Measurements from ENCODE around the gene RAB35.

RAB35 gene

GRCh38 chr12:120062976-120063579 lies 53.5 kb downstream of the RAB35 start:
- Histone ChIP-seq H3K9ac (ENCODE audit: low read depth, low read length) (no peak overlapping the region), H3K4me2 (ENCODE audit: low read length) (no peak overlapping the region), H3K27me3 (ENCODE audit: control insufficient read depth, insufficient read depth, low read length) (peaks cover 75% of the 10 kb centered on the region), H3K9me3 (replicated peaks; ENCODE audit: low read length) (no peaks in the 10 kb centered on the region), H3K36me3 (ENCODE audit: insufficient read depth, low read length) (no peaks in the 10 kb centered on the region), H3K4me3 (ENCODE audit: low read length) (no peak overlapping the region), H3K4me1 (ENCODE audit: control insufficient read depth, insufficient read depth, low read length) (no peaks in the 10 kb centered on the region)

DNA sequence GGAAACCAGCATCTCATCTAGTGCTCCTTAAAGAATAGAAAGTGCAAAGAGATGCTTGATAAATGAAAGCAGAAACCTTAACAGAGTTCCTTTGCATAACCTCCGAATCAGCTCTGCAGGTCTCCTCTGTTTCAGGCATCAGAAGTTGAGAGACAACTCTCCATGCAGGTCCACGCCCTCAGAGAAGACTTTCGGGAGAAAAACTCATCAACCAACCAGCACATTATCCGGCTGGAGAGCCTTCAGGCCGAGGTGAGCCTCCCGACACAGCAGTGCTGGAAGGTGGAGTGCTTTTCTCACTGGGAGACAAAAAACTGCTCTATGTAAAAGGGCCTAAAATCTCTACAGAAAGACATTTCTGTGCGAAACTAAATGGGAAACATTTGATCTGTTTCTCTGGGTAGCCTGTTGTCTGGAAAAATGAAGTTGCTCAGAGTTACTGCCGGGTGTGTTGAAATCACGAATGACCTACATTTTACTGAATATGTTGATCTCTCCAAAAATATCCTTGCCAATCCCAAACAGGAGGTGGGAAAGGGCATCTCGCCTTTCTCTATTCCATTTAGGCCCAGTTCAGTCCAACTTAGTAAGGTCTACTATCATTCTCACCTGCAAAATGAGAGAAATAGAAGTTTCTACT lies 54.9 kb downstream of the RAB35 start:
- Histone ChIP-seq H3K4me3 (ENCODE audit: low read length) (no peak overlapping the region), H3K4me2 (ENCODE audit: low read length) (no peak overlapping the region), H3K9me3 (replicated peaks; ENCODE audit: low read length) (no peaks in the 10 kb centered on the region), H3K36me3 (ENCODE audit: insufficient read depth, low read length) (no peaks in the 10 kb centered on the region), H3K27me3 (ENCODE audit: control insufficient read depth, insufficient read depth, low read length) (peaks cover 69% of the 10 kb centered on the region), H3K9ac (ENCODE audit: low read depth, low read length) (no peak overlapping the region), H3K4me1 (ENCODE audit: control insufficient read depth, insufficient read depth, low read length) (no peaks in the 10 kb centered on the region)

- no peak overlapping the region for H3K4me2 ChIP-seq (ENCODE audit: low read length)
- no peaks in the 10 kb centered on the region for H3K4me1 ChIP-seq (ENCODE audit: control insufficient read depth, insufficient read depth, low read length)
These were observed 55.8 kb downstream of the RAB35 start for GRCh38 chr12:120060717-120061116.

DNA sequence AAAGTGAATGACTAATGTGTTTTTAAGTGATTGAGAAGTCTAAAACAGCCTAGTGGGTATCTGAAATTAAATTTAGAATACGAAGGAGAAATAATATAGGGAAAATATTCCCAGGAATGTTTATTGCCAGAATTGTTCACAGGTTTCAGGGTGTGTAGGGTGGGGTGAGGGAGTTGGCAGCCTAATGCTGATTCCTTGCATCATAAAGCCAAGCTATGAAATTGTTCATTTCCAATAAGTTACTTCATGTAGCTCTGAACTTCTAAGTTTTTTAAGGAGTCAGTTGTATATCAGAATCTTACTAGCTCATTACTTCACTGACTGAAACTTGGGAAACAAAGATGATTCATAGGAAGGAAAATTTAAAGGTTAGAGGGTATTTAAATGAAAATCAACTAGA lies 56.4 kb downstream of the RAB35 start:
- H3K36me3 ChIP-seq (ENCODE audit: insufficient read depth, low read length): no peaks in the 10 kb centered on the region
- H3K4me3 ChIP-seq (ENCODE audit: low read length): no peak overlapping the region
- no peaks in the 10 kb centered on the region for H3K4me1 ChIP-seq (ENCODE audit: control insufficient read depth, insufficient read depth, low read length)
- H3K9ac ChIP-seq (ENCODE audit: low read depth, low read length): no peak overlapping the region
- no peaks in the 10 kb centered on the region for H3K9me3 ChIP-seq (replicated peaks; ENCODE audit: low read length)
- peaks cover 54% of the 10 kb centered on the region for H3K27me3 ChIP-seq (ENCODE audit: control insufficient read depth, insufficient read depth, low read length)
- no peak overlapping the region for H3K4me2 ChIP-seq (ENCODE audit: low read length)

More at GRCh38 chr12:120060717-120061116, 55.8 kb downstream of the RAB35 start:
- Histone ChIP-seq H3K9me3 (replicated peaks; ENCODE audit: low read length) (no peaks in the 10 kb centered on the region), H3K9ac (ENCODE audit: low read depth, low read length) (no peak overlapping the region), H3K36me3 (ENCODE audit: insufficient read depth, low read length) (no peaks in the 10 kb centered on the region), H3K4me3 (ENCODE audit: low read length) (no peak overlapping the region), H3K27me3 (ENCODE audit: control insufficient read depth, insufficient read depth, low read length) (peaks cover 59% of the 10 kb centered on the region)

GRCh38 chr12:120056739-120057138 lies 59.8 kb downstream of the RAB35 start:
- peaks cover 22% of the 10 kb centered on the region for H3K27me3 ChIP-seq (ENCODE audit: control insufficient read depth, insufficient read depth, low read length)
- H3K4me3 ChIP-seq (ENCODE audit: low read length): no peak overlapping the region
- H3K36me3 ChIP-seq (ENCODE audit: insufficient read depth, low read length): no peaks in the 10 kb centered on the region
- no peak overlapping the region for H3K4me2 ChIP-seq (ENCODE audit: low read length)
- no peak overlapping the region for H3K9ac ChIP-seq (ENCODE audit: low read depth, low read length)
- no peaks in the 10 kb centered on the region for H3K9me3 ChIP-seq (replicated peaks; ENCODE audit: low read length)
- no peaks in the 10 kb centered on the region for H3K4me1 ChIP-seq (ENCODE audit: control insufficient read depth, insufficient read depth, low read length)

GRCh38 chr12:120055231-120056000 lies 61.1 kb downstream of the RAB35 start:
- no peaks in the 10 kb centered on the region for H3K4me1 ChIP-seq (ENCODE audit: control insufficient read depth, insufficient read depth, low read length)

DNA sequence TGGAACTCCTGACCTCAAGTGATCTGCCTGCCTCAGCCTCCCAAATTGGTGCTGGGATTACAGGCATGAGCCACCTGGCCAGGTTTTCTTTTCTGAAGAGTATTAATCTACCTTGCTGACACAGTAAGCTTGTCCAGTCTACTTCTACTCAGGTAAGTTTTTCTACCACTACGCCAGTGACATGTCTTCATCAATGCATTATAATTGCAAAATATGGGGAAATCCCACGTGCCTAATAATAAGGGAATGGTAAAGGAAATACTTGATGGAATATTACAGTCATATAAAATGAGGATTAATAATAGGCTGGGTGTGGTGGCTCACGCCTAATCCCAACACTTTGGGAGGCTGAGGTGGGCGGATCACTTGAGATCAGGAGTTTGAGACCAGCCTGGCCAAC lies 62.3 kb downstream of the RAB35 start:
- Histone ChIP-seq H3K27me3 (ENCODE audit: control insufficient read depth, insufficient read depth, low read length) (peaks cover 11% of the 10 kb centered on the region), H3K4me1 (ENCODE audit: control insufficient read depth, insufficient read depth, low read length) (no peaks in the 10 kb centered on the region), H3K9me3 (replicated peaks; ENCODE audit: low read length) (no peaks in the 10 kb centered on the region), H3K36me3 (ENCODE audit: insufficient read depth, low read length) (no peaks in the 10 kb centered on the region), H3K4me2 (ENCODE audit: low read length) (no peak overlapping the region), H3K4me3 (ENCODE audit: low read length) (no peak overlapping the region), H3K9ac (ENCODE audit: low read depth, low read length) (no peak overlapping the region)

More at GRCh38 chr12:120055231-120056000, 61.1 kb downstream of the RAB35 start:
- H3K9ac ChIP-seq (ENCODE audit: low read depth, low read length): no peak overlapping the region
- no peaks in the 10 kb centered on the region for H3K9me3 ChIP-seq (replicated peaks; ENCODE audit: low read length)
- H3K4me3 ChIP-seq (ENCODE audit: low read length): no peak overlapping the region
- no peak overlapping the region for H3K4me2 ChIP-seq (ENCODE audit: low read length)
- H3K27me3 ChIP-seq (ENCODE audit: control insufficient read depth, insufficient read depth, low read length): peaks cover 10% of the 10 kb centered on the region
- no peaks in the 10 kb centered on the region for H3K36me3 ChIP-seq (ENCODE audit: insufficient read depth, low read length)

GRCh38 chr12:120051535-120051934 lies 65.0 kb downstream of the RAB35 start:
- peaks cover 26% of the 10 kb centered on the region for H3K27me3 ChIP-seq (ENCODE audit: control insufficient read depth, insufficient read depth, low read length)
- no peaks in the 10 kb centered on the region for H3K4me1 ChIP-seq (ENCODE audit: control insufficient read depth, insufficient read depth, low read length)
- H3K4me2 ChIP-seq (ENCODE audit: low read length): no peak overlapping the region
- no peaks in the 10 kb centered on the region for H3K9me3 ChIP-seq (replicated peaks; ENCODE audit: low read length)
- no peak overlapping the region for H3K9ac ChIP-seq (ENCODE audit: low read depth, low read length)
- no peak overlapping the region for H3K4me3 ChIP-seq (ENCODE audit: low read length)
- H3K36me3 ChIP-seq (ENCODE audit: insufficient read depth, low read length): no peaks in the 10 kb centered on the region

GRCh38 chr12:120049426-120049825 lies 67.1 kb downstream of the RAB35 start:
- peaks cover 26% of the 10 kb centered on the region for H3K27me3 ChIP-seq (ENCODE audit: control insufficient read depth, insufficient read depth, low read length)
- no peaks in the 10 kb centered on the region for H3K36me3 ChIP-seq (ENCODE audit: insufficient read depth, low read length)
- no peak overlapping the region for H3K4me2 ChIP-seq (ENCODE audit: low read length)
- H3K4me1 ChIP-seq (ENCODE audit: control insufficient read depth, insufficient read depth, low read length): no peaks in the 10 kb centered on the region
- H3K9ac ChIP-seq (ENCODE audit: low read depth, low read length): no peak overlapping the region
- H3K9me3 ChIP-seq (replicated peaks; ENCODE audit: low read length): no peaks in the 10 kb centered on the region
- no peak overlapping the region for H3K4me3 ChIP-seq (ENCODE audit: low read length)

GRCh38 chr12:120048263-120048662 lies 68.3 kb downstream of the RAB35 start:
- Histone ChIP-seq H3K4me2 (ENCODE audit: low read length) (no peak overlapping the region), H3K9me3 (replicated peaks; ENCODE audit: low read length) (no peaks in the 10 kb centered on the region), H3K36me3 (ENCODE audit: insufficient read depth, low read length) (no peaks in the 10 kb centered on the region)

DNA sequence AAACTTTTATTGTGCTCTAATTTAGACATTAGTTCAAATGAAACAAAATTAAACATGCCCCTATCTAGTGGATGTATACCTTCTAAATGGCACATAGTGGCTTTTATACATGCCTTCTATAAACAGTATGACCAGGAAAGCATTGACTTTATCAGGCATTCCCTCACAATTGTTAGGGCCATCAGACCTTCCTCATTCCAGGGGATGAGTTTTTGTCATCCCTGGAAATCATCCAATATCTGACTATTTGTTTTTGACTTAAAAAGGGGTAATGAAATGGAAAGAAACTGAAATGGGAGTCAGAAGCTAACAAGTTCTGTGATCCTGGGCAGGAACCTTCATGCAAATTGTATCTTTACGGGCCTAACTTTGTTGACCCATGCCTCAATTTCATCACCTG lies 69.5 kb downstream of the RAB35 start:
- Histone ChIP-seq H3K36me3 (ENCODE audit: insufficient read depth, low read length) (no peaks in the 10 kb centered on the region), H3K4me2 (ENCODE audit: low read length) (no peak overlapping the region), H3K9ac (ENCODE audit: low read depth, low read length) (no peak overlapping the region), H3K27me3 (ENCODE audit: control insufficient read depth, insufficient read depth, low read length) (peaks cover 44% of the 10 kb centered on the region), H3K4me3 (ENCODE audit: low read length) (no peak overlapping the region), H3K9me3 (replicated peaks; ENCODE audit: low read length) (no peaks in the 10 kb centered on the region), H3K4me1 (ENCODE audit: control insufficient read depth, insufficient read depth, low read length) (no peaks in the 10 kb centered on the region)

More at GRCh38 chr12:120048263-120048662, 68.3 kb downstream of the RAB35 start:
- H3K27me3 ChIP-seq (ENCODE audit: control insufficient read depth, insufficient read depth, low read length): peaks cover 35% of the 10 kb centered on the region
- H3K4me1 ChIP-seq (ENCODE audit: control insufficient read depth, insufficient read depth, low read length): no peaks in the 10 kb centered on the region
- no peak overlapping the region for H3K9ac ChIP-seq (ENCODE audit: low read depth, low read length)
- H3K4me3 ChIP-seq (ENCODE audit: low read length): no peak overlapping the region

Measured in skeletal muscle satellite cell (primary cell).